HL-60 (cell line): ENCODE data around the gene KIAA0825.

ENCODE experiments used
- REST ChIP-seq: IDR thresholded peaks from 2 replicates; pipeline ENCODE4 v1.6.1; 2012; ENCODE audit warnings: low read depth; ENCODE audit not compliant: insufficient replicate concordance
- TF ChIP-seq, protein P1 (sequence below): IDR thresholded peaks from one replicate; pipeline ENCODE4 v1.5.1; 2011; ENCODE audit warnings: low read length, control low read depth, inconsistent platforms; ENCODE audit not compliant: insufficient read depth

GRCh38 chr5:94649874-94650273 is 31.5 kb upstream of the KIAA0825 start:
- TF ChIP-seq, protein P1, sequence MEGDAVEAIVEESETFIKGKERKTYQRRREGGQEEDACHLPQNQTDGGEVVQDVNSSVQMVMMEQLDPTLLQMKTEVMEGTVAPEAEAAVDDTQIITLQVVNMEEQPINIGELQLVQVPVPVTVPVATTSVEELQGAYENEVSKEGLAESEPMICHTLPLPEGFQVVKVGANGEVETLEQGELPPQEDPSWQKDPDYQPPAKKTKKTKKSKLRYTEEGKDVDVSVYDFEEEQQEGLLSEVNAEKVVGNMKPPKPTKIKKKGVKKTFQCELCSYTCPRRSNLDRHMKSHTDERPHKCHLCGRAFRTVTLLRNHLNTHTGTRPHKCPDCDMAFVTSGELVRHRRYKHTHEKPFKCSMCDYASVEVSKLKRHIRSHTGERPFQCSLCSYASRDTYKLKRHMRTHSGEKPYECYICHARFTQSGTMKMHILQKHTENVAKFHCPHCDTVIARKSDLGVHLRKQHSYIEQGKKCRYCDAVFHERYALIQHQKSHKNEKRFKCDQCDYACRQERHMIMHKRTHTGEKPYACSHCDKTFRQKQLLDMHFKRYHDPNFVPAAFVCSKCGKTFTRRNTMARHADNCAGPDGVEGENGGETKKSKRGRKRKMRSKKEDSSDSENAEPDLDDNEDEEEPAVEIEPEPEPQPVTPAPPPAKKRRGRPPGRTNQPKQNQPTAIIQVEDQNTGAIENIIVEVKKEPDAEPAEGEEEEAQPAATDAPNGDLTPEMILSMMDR, result no peak
- no peak for TF ChIP-seq REST
